SK-N-SH treated with all-trans-retinoic acid at 6 μM for 48 hours (cell line): ENCODE results near the gene ADAMTS9.

ENCODE experiments used
- ATAC-seq: fragments of 200-7000 bp; cut with Tn5 transposase; 3 replicates; pipeline ENCODE4 v1.9.1; 2020; ENCODE audit warnings: mild to moderate bottlenecking, moderate library complexity
- ARNTL ChIP-seq: fragments of 450-650 bp; formaldehyde crosslinking; IDR thresholded peaks from 2 replicates; pipeline ENCODE4 v1.5.0; 2020; ENCODE audit warnings: low read depth, mild to moderate bottlenecking, moderate library complexity, borderline replicate concordance
- BACH2 ChIP-seq: fragments of 250-450 bp; sonication (Bioruptor Pico); IDR thresholded peaks from 2 replicates; pipeline ENCODE4 v1.9.0; 2021; ENCODE audit warnings: mild to moderate bottlenecking, borderline replicate concordance
- CSDC2 ChIP-seq: fragments of 250-450 bp; sonication (Bioruptor Pico); IDR thresholded peaks from 2 replicates; pipeline ENCODE4 v1.5.0; 2020; ENCODE audit warnings: mild to moderate bottlenecking, moderate library complexity
- GLIS3 ChIP-seq: fragments of 250-450 bp; sonication (Bioruptor Pico); IDR thresholded peaks from 2 replicates; pipeline ENCODE4 v1.5.0; 2020; ENCODE audit warnings: mild to moderate bottlenecking, moderate library complexity
- ISL1 ChIP-seq: fragments of 250-450 bp; sonication (Bioruptor Pico); IDR thresholded peaks from 2 replicates; pipeline ENCODE4 v2.1.2; 2022; ENCODE audit warnings: mild to moderate bottlenecking, moderate library complexity
- OSR1 ChIP-seq: fragments of 250-450 bp; sonication (Bioruptor Pico); IDR thresholded peaks from 2 replicates; pipeline ENCODE4 v1.8.0; 2022; ENCODE audit warnings: moderate library complexity, mild to moderate bottlenecking, inconsistent platforms
- PPARA ChIP-seq: fragments of 250-450 bp; sonication (Bioruptor Pico); IDR thresholded peaks from 2 replicates; pipeline ENCODE4 v1.5.0; 2020; ENCODE audit warnings: mild to moderate bottlenecking, borderline replicate concordance
- RARB ChIP-seq: fragments of 250-450 bp; sonication (Bioruptor Pico); IDR thresholded peaks from 2 replicates; pipeline ENCODE4 v1.8.0; 2021; ENCODE audit warnings: mild to moderate bottlenecking, moderate library complexity
- SNAI2 ChIP-seq: fragments of 250-450 bp; sonication (Bioruptor Pico); IDR thresholded peaks from 2 replicates; pipeline ENCODE4 v1.5.0; 2020; ENCODE audit warnings: mild to moderate bottlenecking, moderate library complexity
- TCF4 ChIP-seq: fragments of 250-450 bp; sonication (Bioruptor Pico); IDR thresholded peaks from 2 replicates; pipeline ENCODE4 v1.8.0; 2021; ENCODE audit warnings: mild to moderate bottlenecking, moderate library complexity, borderline replicate concordance
- TOX ChIP-seq: fragments of 250-450 bp; sonication (Bioruptor Pico); IDR thresholded peaks from 2 replicates; pipeline ENCODE4 v1.8.0; 2021; ENCODE audit warnings: mild to moderate bottlenecking, moderate library complexity, borderline replicate concordance
- ZC3H10 ChIP-seq: fragments of 250-450 bp; sonication (Bioruptor Pico); IDR thresholded peaks from 2 replicates; pipeline ENCODE4 v1.5.1; 2021; ENCODE audit warnings: mild to moderate bottlenecking, moderate library complexity
- ZFP3 ChIP-seq: fragments of 250-450 bp; sonication (Bioruptor Pico); IDR thresholded peaks from 2 replicates; pipeline ENCODE4 v1.5.0; 2020; ENCODE audit warnings: mild to moderate bottlenecking, moderate library complexity
- ZFP30 ChIP-seq: fragments of 450-650 bp; formaldehyde crosslinking; IDR thresholded peaks from 2 replicates; pipeline ENCODE4 v1.5.0; 2022; ENCODE audit warnings: mild to moderate bottlenecking, moderate library complexity
- ZNF565 ChIP-seq: fragments of 450-650 bp; formaldehyde crosslinking; conservative IDR thresholded peaks from 2 replicates; pipeline ENCODE4 v1.5.0; 2020; ENCODE audit warnings: low read depth, mild to moderate bottlenecking, moderate library complexity
- ZNF70 ChIP-seq: fragments of 450-650 bp; formaldehyde crosslinking; IDR thresholded peaks from 2 replicates; pipeline ENCODE4 v1.5.0; 2020; ENCODE audit warnings: mild to moderate bottlenecking, moderate library complexity
- TF ChIP-seq, protein P1 (sequence below): fragments of 250-450 bp; sonication (Bioruptor Pico); IDR thresholded peaks from 2 replicates; pipeline ENCODE4 v1.5.0; 2020; ENCODE audit warnings: mild to moderate bottlenecking, moderate library complexity
- TF ChIP-seq, protein P2 (sequence below): fragments of 250-450 bp; sonication (Bioruptor Pico); IDR thresholded peaks from 2 replicates; pipeline ENCODE4 v1.8.0; 2021; ENCODE audit warnings: low read depth, mild to moderate bottlenecking, moderate library complexity, borderline replicate concordance
- TF ChIP-seq, protein P3 (sequence below): fragments of 250-450 bp; sonication (Bioruptor Pico); IDR thresholded peaks from 2 replicates; pipeline ENCODE4 v1.5.1; 2020; ENCODE audit warnings: low read depth, mild to moderate bottlenecking, moderate library complexity
- TF ChIP-seq, protein P4 (sequence below): fragments of 250-450 bp; sonication (Bioruptor Pico); IDR thresholded peaks from 2 replicates; pipeline ENCODE4 v1.5.1; 2021; ENCODE audit warnings: mild to moderate bottlenecking, moderate library complexity

The ADAMTS9 gene

DNA sequence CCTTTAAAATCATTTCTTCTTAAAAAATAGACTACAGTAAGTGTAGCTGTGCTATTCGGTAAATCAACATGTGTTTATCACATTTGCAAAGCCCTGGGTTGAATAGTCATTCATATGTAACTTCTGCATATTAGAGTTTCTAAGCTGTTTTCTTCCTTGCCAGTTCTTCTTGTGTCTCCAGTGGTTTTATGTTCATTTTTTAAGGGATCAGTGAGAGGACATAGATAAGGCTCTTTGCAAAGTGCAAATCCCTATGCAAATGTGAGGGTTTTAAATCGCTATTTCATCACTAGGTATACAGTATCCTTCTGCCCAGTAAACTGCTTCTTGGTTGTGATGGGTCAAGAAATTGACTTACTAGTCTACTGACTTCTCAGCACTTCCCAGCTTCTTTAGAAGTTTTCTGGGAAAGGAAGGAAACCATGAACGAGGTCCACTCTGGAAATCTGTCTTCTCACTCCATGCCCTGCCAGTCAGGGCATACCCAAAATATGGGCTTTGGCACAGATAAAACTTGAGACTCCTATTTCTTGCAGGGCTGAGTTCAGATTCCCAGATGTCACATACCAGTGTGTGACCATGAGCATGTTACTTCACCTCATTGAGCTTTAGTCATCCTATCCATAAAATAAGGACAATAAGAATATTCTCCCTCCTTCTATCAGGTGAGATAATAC is 38.8 kb upstream of the ADAMTS9 start:
- no peak for TF ChIP-seq TCF4
- TF ChIP-seq, protein P1, sequence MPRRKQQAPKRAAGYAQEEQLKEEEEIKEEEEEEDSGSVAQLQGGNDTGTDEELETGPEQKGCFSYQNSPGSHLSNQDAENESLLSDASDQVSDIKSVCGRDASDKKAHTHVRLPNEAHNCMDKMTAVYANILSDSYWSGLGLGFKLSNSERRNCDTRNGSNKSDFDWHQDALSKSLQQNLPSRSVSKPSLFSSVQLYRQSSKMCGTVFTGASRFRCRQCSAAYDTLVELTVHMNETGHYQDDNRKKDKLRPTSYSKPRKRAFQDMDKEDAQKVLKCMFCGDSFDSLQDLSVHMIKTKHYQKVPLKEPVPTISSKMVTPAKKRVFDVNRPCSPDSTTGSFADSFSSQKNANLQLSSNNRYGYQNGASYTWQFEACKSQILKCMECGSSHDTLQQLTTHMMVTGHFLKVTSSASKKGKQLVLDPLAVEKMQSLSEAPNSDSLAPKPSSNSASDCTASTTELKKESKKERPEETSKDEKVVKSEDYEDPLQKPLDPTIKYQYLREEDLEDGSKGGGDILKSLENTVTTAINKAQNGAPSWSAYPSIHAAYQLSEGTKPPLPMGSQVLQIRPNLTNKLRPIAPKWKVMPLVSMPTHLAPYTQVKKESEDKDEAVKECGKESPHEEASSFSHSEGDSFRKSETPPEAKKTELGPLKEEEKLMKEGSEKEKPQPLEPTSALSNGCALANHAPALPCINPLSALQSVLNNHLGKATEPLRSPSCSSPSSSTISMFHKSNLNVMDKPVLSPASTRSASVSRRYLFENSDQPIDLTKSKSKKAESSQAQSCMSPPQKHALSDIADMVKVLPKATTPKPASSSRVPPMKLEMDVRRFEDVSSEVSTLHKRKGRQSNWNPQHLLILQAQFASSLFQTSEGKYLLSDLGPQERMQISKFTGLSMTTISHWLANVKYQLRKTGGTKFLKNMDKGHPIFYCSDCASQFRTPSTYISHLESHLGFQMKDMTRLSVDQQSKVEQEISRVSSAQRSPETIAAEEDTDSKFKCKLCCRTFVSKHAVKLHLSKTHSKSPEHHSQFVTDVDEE (CRISPR knock-in tag) = no peak
- no peak for TF ChIP-seq ARNTL (CRISPR knock-in tag)
- no peak for TF ChIP-seq BACH2 (CRISPR knock-in tag)
- no peak for TF ChIP-seq ZFP3 (CRISPR knock-in tag)
- TF ChIP-seq SNAI2 (CRISPR knock-in tag) = no peak
- no peak for TF ChIP-seq ISL1 (CRISPR knock-in tag)
- TF ChIP-seq, protein P2, sequence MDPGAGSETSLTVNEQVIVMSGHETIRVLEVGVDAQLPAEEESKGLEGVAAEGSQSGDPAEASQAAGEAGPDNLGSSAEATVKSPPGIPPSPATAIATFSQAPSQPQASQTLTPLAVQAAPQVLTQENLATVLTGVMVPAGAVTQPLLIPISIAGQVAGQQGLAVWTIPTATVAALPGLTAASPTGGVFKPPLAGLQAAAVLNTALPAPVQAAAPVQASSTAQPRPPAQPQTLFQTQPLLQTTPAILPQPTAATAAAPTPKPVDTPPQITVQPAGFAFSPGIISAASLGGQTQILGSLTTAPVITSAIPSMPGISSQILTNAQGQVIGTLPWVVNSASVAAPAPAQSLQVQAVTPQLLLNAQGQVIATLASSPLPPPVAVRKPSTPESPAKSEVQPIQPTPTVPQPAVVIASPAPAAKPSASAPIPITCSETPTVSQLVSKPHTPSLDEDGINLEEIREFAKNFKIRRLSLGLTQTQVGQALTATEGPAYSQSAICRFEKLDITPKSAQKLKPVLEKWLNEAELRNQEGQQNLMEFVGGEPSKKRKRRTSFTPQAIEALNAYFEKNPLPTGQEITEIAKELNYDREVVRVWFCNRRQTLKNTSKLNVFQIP (CRISPR knock-in tag) = no peak
- TF ChIP-seq ZFP30 (CRISPR knock-in tag) = no peak
- TF ChIP-seq ZNF70 (CRISPR knock-in tag) = no peak
- no peak for TF ChIP-seq ZC3H10
- TF ChIP-seq, protein P3, sequence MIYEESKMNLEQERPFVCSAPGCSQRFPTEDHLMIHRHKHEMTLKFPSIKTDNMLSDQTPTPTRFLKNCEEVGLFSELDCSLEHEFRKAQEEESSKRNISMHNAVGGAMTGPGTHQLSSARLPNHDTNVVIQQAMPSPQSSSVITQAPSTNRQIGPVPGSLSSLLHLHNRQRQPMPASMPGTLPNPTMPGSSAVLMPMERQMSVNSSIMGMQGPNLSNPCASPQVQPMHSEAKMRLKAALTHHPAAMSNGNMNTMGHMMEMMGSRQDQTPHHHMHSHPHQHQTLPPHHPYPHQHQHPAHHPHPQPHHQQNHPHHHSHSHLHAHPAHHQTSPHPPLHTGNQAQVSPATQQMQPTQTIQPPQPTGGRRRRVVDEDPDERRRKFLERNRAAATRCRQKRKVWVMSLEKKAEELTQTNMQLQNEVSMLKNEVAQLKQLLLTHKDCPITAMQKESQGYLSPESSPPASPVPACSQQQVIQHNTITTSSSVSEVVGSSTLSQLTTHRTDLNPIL (CRISPR knock-in tag) = no peak
- no peak for TF ChIP-seq PPARA (CRISPR knock-in tag)
- TF ChIP-seq ZNF565 (CRISPR knock-in tag) = no peak
- no peak for TF ChIP-seq CSDC2
- no peak for TF ChIP-seq OSR1 (CRISPR knock-in tag)
- TF ChIP-seq, all 23 proteins: peak for 0
- no peak for ATAC-seq

DNA sequence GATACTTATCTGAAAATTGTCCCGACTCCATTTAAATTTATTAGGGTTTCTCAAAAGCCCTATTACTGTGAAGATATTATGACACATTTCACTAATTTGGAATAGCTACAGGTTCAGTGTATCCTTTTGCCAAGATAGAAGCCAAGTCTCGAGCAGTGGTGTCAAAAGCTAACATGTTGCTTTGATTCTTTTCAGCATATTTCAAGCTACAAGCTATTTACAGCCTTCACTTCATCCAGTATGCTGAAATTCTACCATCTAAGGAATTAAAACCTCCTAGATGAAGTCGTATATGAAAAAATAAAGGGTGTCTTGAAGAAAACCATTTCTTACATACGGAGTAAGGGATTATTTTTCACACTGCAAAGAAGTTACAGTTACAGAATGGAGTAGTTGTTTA is 31.2 kb upstream of the ADAMTS9 start:
- TF ChIP-seq ZC3H10 = no peak
- TF ChIP-seq, all 23 proteins: peak for 0
- no peak for ATAC-seq

DNA sequence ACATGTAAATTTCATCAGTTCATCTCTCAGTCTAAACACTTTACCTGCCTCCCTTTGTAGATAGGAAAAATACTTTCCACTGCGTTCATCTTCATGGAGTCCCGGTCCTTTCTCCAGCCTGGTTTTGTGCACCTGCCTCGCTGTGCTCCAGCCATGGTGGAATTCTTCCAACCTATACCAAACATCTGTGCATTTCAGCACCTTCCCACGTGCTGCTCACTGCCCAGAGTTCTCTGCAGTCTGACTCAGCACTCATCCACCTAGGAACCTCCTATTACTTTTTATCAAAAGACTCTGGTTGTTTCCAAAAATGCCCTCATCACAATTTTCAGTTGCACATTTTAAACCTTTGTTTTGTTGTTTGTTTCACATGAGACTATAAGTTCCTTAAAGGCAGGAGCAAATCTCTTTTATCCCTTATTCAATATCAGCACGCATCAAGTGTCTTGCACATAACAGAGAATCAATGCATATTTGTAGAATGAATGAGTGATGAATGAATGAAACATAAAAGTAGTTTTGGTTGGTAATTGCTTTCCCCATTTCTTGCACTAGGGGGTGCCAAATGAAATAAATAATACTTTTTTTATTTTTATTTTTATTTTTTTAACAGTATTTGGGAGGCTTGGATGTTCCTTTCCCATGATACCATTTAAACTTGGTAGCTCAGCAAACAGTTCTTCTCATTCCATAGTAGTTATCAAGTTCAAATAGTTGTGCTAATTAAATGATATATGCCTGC is 30.2 kb upstream of the ADAMTS9 start:
- no peak for TF ChIP-seq PPARA (CRISPR knock-in tag)
- TF ChIP-seq ZC3H10 = no peak
- TF ChIP-seq, protein P3 (CRISPR knock-in tag) = no peak
- TF ChIP-seq RARB (CRISPR knock-in tag) = no peak
- TF ChIP-seq BACH2 (CRISPR knock-in tag) = no peak
- TF ChIP-seq ZFP3 (CRISPR knock-in tag) = no peak
- no peak for TF ChIP-seq ZNF70 (CRISPR knock-in tag)
- TF ChIP-seq ZNF565 (CRISPR knock-in tag) = no peak
- TF ChIP-seq CSDC2 = no peak
- TF ChIP-seq TOX (CRISPR knock-in tag) = no peak
- TF ChIP-seq, protein P2 (CRISPR knock-in tag) = no peak
- TF ChIP-seq GLIS3 (CRISPR knock-in tag) = no peak
- TF ChIP-seq, protein P4, sequence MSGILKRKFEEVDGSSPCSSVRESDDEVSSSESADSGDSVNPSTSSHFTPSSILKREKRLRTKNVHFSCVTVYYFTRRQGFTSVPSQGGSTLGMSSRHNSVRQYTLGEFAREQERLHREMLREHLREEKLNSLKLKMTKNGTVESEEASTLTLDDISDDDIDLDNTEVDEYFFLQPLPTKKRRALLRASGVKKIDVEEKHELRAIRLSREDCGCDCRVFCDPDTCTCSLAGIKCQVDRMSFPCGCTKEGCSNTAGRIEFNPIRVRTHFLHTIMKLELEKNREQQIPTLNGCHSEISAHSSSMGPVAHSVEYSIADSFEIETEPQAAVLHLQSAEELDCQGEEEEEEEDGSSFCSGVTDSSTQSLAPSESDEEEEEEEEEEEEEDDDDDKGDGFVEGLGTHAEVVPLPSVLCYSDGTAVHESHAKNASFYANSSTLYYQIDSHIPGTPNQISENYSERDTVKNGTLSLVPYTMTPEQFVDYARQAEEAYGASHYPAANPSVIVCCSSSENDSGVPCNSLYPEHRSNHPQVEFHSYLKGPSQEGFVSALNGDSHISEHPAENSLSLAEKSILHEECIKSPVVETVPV (CRISPR knock-in tag) = no peak
- no peak for TF ChIP-seq SNAI2 (CRISPR knock-in tag)
- no peak for TF ChIP-seq ZFP30 (CRISPR knock-in tag)
- TF ChIP-seq, all 23 proteins: peak for 0
- no peak for ATAC-seq
